SIG-M5 treated with dmso at 0.1 percent for 504 hours (cell line): ENCODE data around the gene UTP3.
"Not testable (repeated sequence)": the region's sequence is repeated elsewhere in the genome, so short reads cannot be mapped to it uniquely, and the experiment has no call there.

Experiments
- DNase-seq: peaks from one replicate; lab custom pipeline; 2025; ENCODE audit not compliant: unreplicated experiment; lab: John Stamatoyannopoulos, UW

The UTP3 gene

DNA sequence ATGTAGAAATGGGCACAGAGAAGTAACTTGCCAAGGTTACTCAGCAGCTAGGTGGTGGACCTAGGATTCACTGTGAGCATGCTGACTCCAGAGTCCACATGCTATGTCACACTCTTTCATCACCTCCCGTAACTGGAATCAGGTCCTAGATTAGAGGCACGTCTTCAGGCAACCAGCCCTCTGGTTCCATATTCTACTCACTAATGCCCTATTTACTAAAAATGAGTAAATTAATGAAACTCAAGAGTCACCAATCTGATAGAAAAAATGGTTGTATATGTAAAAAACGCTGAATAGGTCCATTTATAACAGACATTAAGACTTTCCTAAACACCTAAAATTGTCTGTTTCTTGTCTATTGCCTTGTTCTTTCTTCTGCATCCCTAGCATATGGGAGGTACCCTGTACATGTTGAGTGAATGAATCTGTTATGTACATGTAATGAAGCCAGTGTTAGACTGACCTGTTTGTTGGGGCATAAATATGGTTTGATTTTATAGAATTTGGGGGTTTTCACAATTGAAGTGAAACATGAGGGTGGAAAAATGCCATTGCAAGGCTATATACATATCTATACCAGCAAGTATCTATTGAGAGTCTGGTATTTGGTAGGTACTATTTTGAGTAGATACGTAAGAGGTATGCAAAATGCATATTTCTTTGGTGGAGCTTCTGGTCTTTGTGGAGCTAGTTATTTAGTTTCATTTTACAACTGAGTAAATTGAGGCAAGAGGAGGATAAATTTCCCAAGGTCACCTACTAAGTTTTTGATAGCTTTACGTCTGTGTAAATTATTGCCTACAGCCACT is 26.0 kb downstream of the UTP3 start:
- DNase-seq = no peak

- DNase-seq = no peak
These were observed 26.8 kb downstream of the UTP3 start for GRCh38 chr4:70715097-70715496.

GRCh38 chr4:70718811-70719604 is 30.7 kb downstream of the UTP3 start:
- DNase-seq = no peak

GRCh38 chr4:70721747-70722146 is 33.4 kb downstream of the UTP3 start, which contains the start of gene RUFY3:
RUFY3 (plus strand) TSS chr4:70721964; CDS start chr4:70722574, 610 bp downstream.
- no peak for DNase-seq

DNA sequence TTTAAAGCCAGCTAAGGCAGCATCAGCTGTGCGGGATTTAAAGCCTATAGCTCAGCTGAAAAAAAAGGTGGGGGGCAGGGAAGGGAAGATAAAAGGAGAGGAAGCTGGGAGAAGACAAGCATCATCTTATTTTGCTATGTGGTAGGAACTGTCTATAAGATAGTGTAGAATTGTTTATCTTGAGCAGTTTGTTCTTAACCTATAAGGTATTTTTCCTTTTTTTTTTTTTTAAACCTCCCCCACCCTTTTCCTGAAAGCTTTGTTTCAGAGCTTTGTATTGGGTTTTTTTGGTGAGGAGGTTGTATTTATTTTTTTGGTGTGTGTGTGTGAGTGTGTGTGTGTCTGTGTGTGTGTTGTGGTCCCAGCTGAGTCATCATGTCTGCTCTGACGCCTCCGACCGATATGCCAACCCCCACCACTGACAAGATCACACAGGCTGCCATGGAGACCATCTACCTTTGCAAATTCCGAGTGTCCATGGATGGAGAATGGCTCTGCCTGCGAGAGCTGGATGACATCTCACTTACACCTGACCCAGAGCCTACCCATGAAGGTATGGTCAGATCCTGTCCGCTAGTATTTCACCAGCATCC is 34.0 kb downstream of the UTP3 start:
- no peak for DNase-seq

GRCh38 chr4:70724463-70724862 is 36.1 kb downstream of the UTP3 start:
- no peak for DNase-seq

DNA sequence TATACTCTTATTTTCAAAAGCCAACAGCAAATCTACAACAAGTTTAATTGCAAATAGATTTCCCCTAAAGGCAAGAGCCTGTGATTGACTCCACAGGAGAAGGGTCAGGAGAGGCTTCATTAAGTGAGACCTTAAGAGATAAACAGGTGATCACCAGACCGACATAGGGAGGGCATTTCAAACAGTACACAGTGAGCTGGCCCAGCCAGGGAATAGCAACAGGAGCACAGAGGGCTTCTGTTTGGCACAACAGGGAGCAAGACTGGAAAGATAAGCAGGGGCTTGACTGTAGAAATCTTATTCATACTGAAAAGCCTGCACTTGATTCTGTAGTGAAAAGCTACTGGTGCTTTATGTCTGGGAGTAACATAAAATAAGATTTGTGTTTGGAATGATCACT is 37.3 kb downstream of the UTP3 start:
- DNase-seq = no peak

DNA sequence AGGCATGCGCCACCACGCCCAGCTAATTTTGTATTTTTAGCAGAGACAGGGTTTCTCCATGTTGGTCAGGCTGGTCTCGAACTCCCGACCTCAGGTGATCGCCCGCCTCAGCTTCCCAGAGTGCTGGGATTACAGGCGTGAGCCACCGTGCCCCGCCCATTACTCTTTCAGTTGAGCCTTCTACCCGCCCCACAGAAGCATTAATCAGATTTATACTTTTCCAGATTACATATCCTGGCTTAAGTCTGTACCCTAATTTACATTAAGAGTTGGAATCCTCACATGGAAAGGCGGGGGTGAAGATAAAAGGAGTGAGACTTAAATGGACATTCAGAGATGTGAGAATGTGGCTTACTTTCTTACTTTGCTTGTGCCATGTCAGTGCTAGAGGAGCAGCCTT is 38.2 kb downstream of the UTP3 start:
- DNase-seq = not testable (repeated sequence)

- peak; percentile 66 for DNase-seq
These were observed 39.8 kb downstream of the UTP3 start for GRCh38 chr4:70728091-70728490.

DNA sequence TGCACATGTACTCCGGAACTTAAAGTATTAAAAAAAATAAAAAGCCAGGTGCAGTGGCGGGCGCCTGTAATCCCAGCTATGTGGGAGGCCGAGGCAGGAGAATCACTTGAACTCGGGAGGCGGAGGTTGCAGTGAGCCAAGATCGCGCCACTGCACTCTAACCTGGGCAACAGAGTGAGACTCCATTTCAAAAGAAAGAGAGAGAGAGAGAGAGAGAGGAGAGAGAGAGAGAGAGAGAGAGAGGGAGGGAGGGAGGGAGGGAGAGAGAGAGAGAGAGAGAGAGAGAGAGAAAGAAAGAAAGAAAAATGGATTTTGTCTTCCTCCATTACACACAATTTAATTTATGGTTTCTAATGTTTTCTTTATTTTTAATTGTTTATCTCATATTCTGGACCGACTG is 44.5 kb downstream of the UTP3 start:
- not testable (repeated sequence) for DNase-seq

DNA sequence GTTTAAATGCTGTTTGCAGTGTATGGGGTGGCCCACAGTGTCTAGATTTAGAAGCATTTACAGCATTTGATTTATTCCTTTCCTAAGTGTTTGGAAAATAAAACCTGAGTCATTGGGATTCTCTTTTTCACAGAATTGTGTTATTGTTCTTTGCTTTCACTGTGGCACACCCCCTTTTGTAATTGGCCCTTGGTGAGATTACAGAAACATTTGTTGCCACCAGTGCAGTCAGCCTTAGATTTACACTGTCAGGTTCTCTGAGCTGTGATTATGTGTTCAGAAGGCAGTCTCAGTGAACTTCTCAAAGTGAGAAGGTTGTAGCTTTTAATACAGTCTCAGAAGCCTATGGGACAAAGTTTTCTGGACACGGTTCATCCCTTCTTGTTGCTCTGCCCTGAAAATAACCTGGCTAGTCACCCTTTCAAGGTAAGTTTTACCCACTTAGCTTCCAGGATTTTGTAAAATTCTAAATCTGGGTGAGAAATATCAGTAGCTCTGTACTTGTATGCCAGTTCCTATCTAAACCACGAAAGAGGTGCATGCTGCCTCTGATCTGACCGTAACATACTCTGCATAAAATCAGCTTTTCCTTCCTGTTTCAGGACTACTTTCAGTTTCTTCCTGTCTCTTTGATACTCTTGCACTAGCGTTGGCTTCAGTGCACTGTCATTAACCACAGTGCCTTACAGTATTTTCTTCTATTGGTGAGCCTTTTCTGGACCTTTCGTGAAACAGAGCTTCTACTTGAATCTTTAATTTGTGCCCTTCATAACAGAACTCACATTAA is 46.0 kb downstream of the UTP3 start:
- peak; percentile 85 for DNase-seq

DNA sequence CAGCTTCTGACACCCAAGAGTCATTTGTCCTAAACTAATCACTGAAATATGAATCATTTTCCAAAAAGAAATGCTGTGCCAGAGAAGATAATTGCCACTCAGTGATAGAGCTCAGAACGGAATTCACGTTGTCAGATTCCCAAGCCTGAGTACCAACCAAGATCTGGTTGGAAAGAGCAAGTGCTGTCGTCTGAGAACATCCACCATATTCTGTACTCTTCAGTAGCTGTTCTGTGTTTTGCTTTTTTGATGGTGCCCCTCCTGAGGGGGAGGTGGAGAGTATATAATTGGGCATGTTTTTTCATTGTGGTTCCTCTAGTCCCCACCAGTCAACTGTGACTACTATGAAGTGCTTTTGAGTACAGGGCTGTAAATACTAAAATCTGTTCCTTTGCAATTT is 46.6 kb downstream of the UTP3 start:
- DNase-seq = no peak

DNA sequence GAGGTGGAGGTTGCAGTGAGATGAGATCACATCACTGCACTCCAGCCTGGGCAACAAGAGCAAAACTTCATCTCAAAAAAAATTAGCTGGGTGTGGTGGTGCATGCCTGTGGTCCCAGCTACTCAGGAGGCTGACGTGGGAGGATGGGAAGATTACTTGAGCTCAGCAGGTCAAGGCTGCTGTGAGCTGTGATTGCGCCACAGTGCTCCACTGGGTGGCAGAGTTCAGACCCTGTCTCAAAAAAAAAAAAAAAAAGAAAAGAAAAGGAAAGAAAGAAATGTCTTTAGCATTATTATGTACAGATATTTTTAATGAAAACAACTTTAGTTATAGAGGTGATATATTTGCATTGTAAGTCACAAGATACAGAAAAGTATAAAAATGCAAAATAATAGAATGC is 47.6 kb downstream of the UTP3 start:
- peak; percentile 61 for DNase-seq

DNA sequence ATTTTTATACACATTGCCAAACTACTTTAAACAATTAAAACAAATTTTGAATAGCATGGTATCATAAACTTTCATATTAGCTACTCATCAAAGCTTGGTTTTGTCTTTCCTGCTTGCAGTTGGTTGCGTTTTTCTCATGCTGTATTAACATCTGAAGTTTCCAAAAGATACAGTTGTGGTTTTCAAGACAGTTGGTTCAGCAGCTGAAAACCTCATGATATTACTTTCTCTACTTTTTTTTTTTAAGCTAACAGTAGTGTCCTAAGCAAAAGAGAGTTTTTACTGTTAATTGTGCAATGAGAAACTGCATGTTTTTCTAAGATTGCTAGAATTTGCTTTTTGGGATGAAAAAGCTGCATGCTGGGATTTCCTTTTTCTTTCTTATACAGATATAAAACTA is 48.7 kb downstream of the UTP3 start:
- peak; percentile 24 for DNase-seq

DNA sequence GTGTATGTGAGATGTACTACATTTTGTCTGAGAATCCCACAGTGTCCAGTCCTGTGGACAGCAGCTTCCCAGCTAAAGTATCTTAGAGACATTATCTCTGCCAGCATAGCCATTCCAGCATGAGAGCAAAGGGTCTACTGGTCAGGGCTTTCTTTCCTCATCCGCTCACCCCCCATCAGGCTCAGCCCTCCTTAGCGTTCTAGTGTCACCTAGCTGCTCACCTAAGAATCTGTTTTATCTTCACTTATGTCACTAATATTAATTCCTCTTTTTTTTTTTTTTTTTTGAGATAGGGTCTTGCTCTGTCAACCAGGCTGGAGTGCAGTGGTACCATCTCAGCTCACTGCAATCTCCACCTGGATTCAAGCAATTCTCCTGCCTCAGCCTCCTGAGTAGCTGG is 49.1 kb downstream of the UTP3 start:
- no peak for DNase-seq

DNA sequence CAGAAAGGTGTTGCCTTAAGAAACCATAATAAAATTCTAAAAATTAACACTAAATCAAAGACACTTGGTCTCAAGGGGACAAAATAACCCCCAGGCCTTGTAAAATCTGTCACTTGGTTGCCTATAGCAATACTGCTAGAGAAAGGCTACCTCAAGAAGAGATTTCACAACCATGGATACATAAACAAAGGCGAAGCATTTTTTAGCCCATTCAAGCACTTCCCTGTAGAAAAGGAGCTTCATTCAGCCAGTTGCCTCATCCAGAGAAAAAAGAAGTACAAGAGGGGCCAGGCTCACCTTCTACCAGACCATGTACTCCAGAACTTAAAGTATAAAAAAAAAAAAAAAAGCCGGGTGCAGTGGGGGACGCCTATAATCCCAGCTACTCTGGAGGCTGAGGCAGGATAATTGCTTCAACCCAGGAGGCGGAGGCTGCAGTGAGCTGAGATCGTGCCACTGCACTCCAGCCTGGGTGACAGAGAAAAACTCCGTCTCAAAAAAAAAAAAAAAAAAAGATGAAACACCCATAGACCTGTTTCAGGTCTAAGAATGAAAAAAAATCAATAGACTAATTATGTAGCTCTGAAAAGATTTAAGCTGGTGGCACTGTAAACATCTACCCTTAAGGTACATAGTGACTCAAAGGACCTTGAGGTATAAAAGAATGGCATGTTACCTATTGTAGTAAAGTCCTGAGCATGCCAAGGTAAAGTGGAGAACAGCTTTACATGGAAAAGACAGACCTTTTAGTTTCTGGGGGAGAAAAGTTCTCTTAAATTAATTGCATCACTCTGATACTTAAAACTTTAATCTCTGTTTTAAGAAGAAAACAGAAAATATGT is 51.4 kb downstream of the UTP3 start:
- DNase-seq = peak; percentile 80
